HUES64 (cell line): ENCODE results near the gene NOC2L.

Experiments
- H3K27ac ChIP-seq: 2 replicates; pipeline ENCODE4 v1.7.0; 2013; ENCODE audit warnings: low read depth, low read length, inconsistent platforms
- H3K27me3 ChIP-seq: 2 replicates; pipeline ENCODE4 v1.6.1; 2013; ENCODE audit warnings: mild to moderate bottlenecking, low read length; ENCODE audit not compliant: insufficient read depth
- H3K36me3 ChIP-seq: 2 replicates; pipeline ENCODE4 v1.6.1; 2013; ENCODE audit warnings: mild to moderate bottlenecking, low read length; ENCODE audit not compliant: insufficient read depth
- H3K4me1 ChIP-seq: 2 replicates; pipeline ENCODE4 v1.6.1; 2013; ENCODE audit warnings: mild to moderate bottlenecking, low read length, moderate library complexity; ENCODE audit not compliant: insufficient read depth
- H3K4me3 ChIP-seq: 2 replicates; pipeline ENCODE4 v1.5.1; 2013; ENCODE audit warnings: mild to moderate bottlenecking, low read length, moderate library complexity
- H3K9ac ChIP-seq: 2 replicates; pipeline ENCODE4 v1.6.1; 2013; ENCODE audit warnings: mild to moderate bottlenecking, low read depth, low read length
- H3K9me3 ChIP-seq: 2 replicates; pipeline ENCODE4 v1.6.1; 2013; ENCODE audit warnings: low read depth, low read length; ENCODE audit not compliant: insufficient read depth
- WGBS: fragments of 150-250, 120-280 bp; methylation state at CpG from one replicate; pipeline ENCODE4 v1.1.7; 2013; ENCODE audit warnings: missing lambda C conversion rate; 5-methylcytosine and 5-hydroxymethylcytosine counted together

NOC2L gene

DNA sequence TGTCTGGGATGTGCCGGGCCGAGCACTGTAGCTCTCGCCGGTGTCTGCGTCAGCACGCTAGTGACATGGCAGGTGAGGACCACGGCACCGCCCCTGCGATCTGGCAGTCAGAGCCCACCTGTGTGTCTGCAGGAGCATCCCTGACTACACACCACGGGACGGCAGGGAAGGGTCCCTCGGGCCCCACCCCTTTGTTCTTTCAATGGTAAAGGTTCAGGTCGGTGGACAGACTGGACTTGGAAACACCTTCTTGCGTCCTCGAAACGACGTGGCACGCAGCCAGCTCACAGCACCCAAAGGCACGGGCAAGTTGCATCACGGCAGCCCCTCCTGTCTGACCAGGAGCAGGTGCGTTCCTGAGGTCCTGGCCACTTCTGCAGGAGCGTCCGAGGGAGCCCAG lies 39.0 kb downstream of the NOC2L start:
- peaks cover 9% of the 10 kb centered on the region for H3K4me1 ChIP-seq

DNA sequence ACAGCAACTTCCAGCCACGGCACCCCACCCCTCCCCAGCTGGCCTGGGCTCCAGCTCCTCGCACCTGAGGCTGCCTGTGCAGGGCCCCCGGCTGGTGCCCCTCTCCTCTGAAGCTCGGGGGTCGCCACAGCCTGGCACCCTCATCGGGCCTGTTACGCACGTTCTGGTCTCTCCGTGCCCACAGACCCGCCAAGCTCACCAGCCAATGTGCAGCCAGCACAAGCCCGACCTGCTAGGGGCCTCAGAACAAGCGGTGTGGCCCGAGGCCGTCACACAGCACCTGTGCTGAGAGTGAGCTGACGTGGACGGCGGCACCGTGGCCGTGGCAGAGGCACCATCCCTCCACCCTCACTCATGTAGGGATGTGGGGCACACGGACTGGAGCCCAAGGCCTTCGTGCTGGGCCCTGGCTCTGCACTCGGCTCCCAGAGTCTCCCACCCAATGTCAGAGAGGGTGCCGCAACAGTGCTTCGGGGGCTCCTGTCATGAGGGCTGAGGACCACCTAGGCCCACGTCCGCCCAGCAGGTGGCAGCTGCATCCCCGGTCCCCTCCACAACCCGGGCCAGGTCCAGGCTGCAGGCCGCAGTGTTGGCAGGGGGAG lies 39.7 kb downstream of the NOC2L start:
- H3K4me1 ChIP-seq: peaks cover 9% of the 10 kb centered on the region
- H3K36me3 ChIP-seq: no peaks in the 10 kb centered on the region
- peaks cover 97% of the 10 kb centered on the region for H3K27me3 ChIP-seq
- H3K27ac ChIP-seq: no peak overlapping the region
- no peak overlapping the region for H3K4me3 ChIP-seq
- 86% methylated on average over 29 of the region's 29 CpGs for WGBS
- H3K9me3 ChIP-seq: no peaks in the 10 kb centered on the region
- H3K9ac ChIP-seq: no peak overlapping the region

More for the DNA sequence above, 39.0 kb downstream of the NOC2L start:
- H3K27ac ChIP-seq: no peak overlapping the region
- no peaks in the 10 kb centered on the region for H3K9me3 ChIP-seq
- 85% methylated on average over 23 of the region's 23 CpGs for WGBS
- H3K27me3 ChIP-seq: peaks cover 100% of the 10 kb centered on the region
- no peak overlapping the region for H3K4me3 ChIP-seq
- H3K9ac ChIP-seq: no peak overlapping the region
- H3K36me3 ChIP-seq: no peaks in the 10 kb centered on the region

DNA sequence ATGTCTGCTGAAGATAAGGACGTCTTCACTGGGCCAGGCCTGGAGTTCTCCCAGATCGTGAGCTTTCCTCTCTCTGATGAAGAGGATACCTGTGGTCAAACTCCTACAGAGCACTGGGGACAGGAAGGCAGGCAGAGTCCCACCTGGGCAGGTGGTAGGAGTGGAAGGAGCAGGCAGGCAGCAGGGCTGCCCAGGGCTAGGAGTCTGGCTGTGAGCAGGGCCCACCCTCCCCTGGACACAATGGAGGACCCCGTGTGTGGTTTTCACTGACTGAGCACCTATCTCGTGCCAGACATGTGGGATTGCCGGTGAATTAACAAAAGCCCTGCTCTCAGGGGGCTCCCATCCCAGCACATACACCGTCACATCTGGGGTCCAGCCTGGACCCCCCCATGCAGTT lies 40.2 kb downstream of the NOC2L start:
- Histone ChIP-seq H3K27ac (no peak overlapping the region), H3K27me3 (peaks cover 97% of the 10 kb centered on the region), H3K9ac (no peak overlapping the region), H3K36me3 (no peaks in the 10 kb centered on the region), H3K9me3 (no peaks in the 10 kb centered on the region), H3K4me3 (no peak overlapping the region), H3K4me1 (peaks cover 9% of the 10 kb centered on the region)
- 90% methylated on average over 6 of the region's 6 CpGs for WGBS

DNA sequence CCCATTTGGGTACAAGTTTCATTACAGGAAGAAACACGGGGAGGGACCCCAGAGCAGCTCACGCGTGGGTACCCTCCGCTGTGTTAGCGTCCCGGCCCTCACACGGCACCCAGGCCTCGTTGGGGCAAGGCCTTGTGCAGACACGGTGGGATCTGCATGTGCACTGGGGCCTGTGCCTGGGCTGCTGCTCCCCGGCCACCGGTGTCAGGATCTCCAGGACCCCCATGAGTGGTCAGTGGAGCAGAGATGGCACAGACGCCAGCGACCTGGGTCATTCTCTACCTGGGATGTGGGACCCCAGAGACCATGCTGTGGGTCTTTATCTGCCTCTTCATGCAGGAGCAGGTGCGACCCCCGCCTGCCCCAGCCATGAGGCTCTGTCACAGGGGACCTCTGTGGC lies 40.7 kb downstream of the NOC2L start:
- WGBS: 90% methylated on average over 15 of the region's 15 CpGs
- Histone ChIP-seq H3K9ac (no peak overlapping the region), H3K27me3 (peaks cover 97% of the 10 kb centered on the region), H3K9me3 (no peaks in the 10 kb centered on the region), H3K27ac (no peak overlapping the region), H3K4me1 (peaks cover 9% of the 10 kb centered on the region), H3K36me3 (no peaks in the 10 kb centered on the region), H3K4me3 (no peak overlapping the region)

DNA sequence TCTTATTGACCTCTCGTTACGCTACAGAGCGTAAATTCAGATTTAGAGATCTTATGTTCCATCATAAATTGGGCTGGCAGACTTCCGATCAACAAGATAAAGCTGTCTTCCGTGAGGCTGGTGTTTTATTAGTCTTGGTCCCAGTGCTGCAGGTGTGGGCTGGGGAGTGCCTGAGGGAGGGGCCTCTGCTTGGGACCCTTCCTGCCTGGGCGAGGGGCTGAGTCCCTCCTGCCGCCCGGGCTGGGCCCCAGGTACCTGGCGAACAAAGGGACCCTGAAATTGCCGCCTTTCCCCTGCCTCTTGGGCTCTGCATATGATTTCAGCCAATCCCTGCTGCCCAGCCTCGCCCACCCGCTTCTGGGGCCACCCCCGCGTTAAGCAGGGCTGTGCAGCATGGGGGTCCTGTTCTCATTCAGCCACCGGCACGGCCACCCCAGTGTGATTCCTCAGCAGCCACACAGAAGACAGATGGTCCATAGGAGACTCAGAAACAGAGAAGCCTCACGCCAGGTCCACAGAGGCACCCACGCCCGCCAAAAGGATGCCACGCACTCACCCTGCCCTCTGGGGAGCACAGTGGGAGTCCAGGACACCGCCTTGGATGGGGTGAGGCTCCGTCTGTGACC lies 41.5 kb downstream of the NOC2L start:
- Histone ChIP-seq H3K4me3 (no peak overlapping the region), H3K27me3 (peaks cover 96% of the 10 kb centered on the region), H3K9me3 (no peaks in the 10 kb centered on the region), H3K4me1 (peaks cover 9% of the 10 kb centered on the region), H3K9ac (0 out of 2 replicates have a peak overlapping the region, but pooled peaks have one; percentile 8), H3K36me3 (no peaks in the 10 kb centered on the region), H3K27ac (no peak overlapping the region)
- WGBS: 83% methylated on average over 22 of the region's 22 CpGs

DNA sequence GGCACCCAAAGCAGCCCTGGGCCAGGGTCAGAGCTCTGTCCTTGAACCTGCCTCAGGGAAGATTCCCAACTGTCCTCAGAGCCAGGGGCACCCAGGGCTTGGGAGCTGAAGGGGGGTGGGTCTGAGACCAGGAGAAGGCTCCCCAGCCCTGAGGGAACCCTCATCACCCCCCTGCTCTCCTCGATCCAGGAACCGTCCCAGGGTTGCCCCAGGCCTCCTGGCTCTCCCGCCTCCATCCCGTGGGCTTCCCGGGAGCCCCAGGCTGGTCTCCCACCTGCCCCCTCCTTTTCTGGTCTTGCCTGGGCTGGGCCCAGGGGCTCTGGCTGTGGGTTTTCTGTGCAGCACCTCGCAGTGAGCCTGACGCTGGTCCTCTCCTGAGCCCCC lies 42.0 kb downstream of the NOC2L start:
- Histone ChIP-seq H3K9ac (0 out of 2 replicates have a peak overlapping the region, but pooled peaks have one; percentile 8), H3K4me1 (peaks cover 9% of the 10 kb centered on the region), H3K27me3 (peaks cover 96% of the 10 kb centered on the region)

DNA sequence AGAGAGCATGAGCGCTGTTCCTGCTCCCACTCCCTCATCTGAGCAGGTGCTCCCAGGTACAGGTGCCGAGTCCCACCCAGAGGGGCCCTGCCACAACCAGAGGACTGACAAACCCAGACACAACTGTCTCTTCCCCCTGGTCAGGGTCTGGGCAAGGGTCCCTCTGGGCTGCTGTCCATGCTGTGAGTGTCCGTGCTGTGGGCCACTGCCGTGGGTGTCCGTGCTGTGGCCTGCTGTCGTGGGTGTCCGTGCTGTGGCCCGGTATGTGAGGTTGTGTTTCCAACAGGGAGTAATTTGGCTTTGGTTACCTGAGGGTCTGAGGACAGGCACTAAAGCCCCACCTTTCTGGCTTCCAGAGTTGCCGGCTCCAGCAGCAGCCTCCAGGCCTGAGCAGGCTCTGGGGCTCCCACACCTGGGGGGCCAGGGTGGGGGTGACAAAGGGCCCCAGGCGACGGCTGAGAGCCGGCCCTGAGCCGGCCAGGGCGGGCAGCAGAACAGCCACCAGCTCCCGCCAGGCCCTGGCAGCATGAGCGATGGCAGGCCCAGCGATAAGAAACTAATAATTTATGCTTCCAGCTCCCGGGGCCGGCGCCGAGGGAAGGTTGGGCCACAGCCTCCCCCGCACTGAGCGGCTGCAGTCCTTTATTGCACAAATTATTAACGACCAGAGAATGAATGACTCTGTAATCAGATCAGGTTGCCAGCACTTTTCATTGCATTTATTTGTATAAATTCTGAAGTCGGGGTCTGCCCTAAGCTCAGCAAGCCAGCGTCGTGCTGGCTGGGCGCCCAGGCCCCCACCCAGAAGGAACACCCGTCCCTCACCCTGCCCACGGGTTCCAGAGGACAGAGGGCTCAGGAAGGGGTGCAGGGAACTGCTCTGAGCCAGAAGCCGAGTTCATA lies 42.6 kb downstream of the NOC2L start:
- WGBS: 81% methylated on average over 31 of the region's 31 CpGs
- no peak overlapping the region for H3K9ac ChIP-seq
- no peak overlapping the region for H3K4me3 ChIP-seq
- H3K9me3 ChIP-seq: no peaks in the 10 kb centered on the region
- H3K4me1 ChIP-seq: peaks cover 9% of the 10 kb centered on the region
- H3K27ac ChIP-seq: no peak overlapping the region
- H3K27me3 ChIP-seq: peaks cover 95% of the 10 kb centered on the region
- H3K36me3 ChIP-seq: no peaks in the 10 kb centered on the region

More for the DNA sequence above, 42.0 kb downstream of the NOC2L start:
- WGBS: 71% methylated on average over 7 of the region's 7 CpGs
- H3K4me3 ChIP-seq: no peak overlapping the region
- H3K9me3 ChIP-seq: no peaks in the 10 kb centered on the region
- H3K36me3 ChIP-seq: no peaks in the 10 kb centered on the region
- H3K27ac ChIP-seq: no peak overlapping the region

DNA sequence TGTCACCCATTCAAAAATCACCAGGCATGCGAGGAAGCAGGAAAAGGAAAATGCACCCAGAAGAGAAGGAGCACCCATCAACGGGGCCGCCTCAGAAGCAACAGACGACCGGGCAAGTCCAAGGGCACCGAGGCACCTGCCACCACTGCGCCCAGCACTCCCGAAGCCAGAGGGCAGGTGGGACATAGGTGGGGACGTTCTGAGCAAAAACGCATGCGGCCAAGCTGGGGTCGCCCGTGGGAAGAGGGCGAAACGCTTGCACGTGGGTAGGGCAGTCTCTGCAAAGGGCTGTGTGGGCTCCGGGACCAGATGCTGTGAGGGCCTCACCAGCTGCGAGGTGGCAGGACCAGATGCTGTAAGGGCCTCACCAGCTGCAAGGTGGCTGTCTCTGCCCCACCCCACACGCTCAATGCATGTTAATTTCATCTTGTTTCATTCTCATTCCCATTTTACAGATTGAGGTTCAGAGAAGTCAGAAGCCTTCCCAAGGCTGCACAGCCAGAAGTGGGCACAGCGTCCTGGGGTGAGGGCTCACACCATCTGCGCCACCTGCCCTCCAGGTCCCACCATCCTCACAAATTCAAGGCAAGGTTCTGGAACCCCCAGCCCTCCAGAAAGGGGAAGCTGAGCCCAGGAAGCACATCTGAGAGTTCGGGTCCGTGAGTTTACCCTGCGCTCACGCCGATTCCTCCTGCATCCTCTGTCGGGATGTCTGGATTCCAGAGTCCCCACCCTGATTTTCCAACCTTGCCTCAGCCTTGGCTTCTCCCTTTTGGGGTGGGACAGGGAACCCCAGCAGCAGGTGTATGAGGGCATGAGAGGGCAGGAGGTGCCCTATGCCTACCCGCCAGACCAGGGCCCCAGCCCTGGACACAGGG lies 43.5 kb downstream of the NOC2L start:
- Histone ChIP-seq H3K9ac (no peak overlapping the region), H3K36me3 (no peaks in the 10 kb centered on the region), H3K4me1 (peaks cover 3% of the 10 kb centered on the region; the same call in 1 of the 2 replicates), H3K27ac (no peak overlapping the region), H3K4me3 (no peak overlapping the region), H3K9me3 (no peaks in the 10 kb centered on the region), H3K27me3 (peaks cover 95% of the 10 kb centered on the region)
- 84% methylated on average over 28 of the region's 28 CpGs for WGBS

DNA sequence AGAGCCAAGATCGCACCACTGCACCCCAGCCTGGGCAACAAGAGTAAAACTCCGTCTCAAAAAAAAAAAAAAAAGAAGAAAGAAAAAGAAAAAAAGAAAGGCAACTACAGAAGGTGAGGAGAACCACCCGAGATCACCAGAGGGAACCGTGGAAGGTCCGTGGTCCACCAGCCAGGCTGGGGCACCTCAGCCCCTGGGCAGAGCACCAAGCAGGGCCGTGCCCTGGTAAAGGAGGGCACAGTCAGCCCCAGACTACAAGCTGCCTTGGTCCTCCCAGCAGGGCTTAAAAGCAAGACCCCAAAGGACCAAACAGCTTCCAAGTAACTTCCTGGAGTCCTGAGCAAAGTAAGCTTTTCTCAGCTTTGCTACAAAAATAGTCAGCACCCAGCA lies 44.2 kb downstream of the NOC2L start:
- Histone ChIP-seq H3K4me1 (no peaks in the 10 kb centered on the region), H3K36me3 (no peaks in the 10 kb centered on the region), H3K9me3 (no peaks in the 10 kb centered on the region), H3K9ac (no peak overlapping the region), H3K27ac (no peak overlapping the region), H3K27me3 (peaks cover 94% of the 10 kb centered on the region), H3K4me3 (no peak overlapping the region)
- WGBS: 90% methylated on average over 6 of the region's 6 CpGs

DNA sequence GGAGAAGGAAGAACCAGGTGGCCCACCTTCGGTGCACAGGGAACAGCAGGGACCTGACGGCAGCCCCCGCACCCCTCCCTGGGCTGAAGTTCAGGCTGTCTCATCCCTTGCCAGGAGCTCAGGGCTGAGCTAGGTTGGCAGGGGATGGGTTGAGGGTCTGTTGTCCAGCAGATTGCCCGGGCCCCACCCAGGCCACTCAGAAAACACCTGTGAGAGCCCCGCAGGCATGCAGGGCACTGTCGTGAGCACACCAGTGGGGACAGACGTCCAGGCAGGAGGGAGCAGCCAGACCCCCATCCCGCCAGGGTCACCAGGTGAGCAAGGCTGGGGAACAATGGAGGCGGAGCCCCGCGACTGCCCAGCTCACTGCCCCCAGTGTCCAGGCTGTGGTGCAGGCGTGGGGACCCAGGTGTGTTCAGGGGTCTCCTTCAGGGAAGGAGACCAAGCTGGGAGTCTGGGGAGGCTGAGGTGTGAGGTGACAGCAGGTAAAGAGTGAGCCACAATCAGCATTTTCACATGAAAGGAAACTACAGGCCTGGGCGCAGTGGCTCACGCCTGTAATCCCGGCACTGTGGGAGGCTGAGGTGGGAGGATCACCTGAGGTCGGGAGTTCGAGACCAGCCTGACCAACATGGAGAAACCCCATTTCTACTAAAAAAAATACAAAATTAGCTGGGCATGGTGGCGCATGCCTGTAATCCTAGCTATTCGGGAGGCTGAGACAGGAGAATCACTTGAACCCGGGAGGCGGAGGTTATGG lies 44.7 kb downstream of the NOC2L start:
- H3K36me3 ChIP-seq: no peaks in the 10 kb centered on the region
- H3K27me3 ChIP-seq: peaks cover 88% of the 10 kb centered on the region
- no peak overlapping the region for H3K4me3 ChIP-seq
- WGBS: 86% methylated on average over 21 of the region's 21 CpGs
- H3K9ac ChIP-seq: no peak overlapping the region
- no peaks in the 10 kb centered on the region for H3K9me3 ChIP-seq
- H3K4me1 ChIP-seq: no peaks in the 10 kb centered on the region
- H3K27ac ChIP-seq: no peak overlapping the region
